Activated CD4-positive, alpha-beta T cell treated with anti-CD3 and anti-CD28 coated beads, Interleukin-2, Interleukin-4, amounts not matched to agents 100 ng/mL and 50 ng/mL, durations not matched to agents 16 hours and 8 hours (primary cell): ENCODE results near the gene POU6F2.
"Not testable (repeated sequence)": the region's sequence is repeated elsewhere in the genome, so short reads cannot be mapped to it uniquely, and the experiment has no call there.

Experiments
- DNase-seq: peaks from one replicate; pipeline ENCODE4 v3.0.0-alpha.2; 2020; ENCODE audit warnings: low spot score

POU6F2 gene

GRCh38 chr7:39355664-39356063 is 378.0 kb downstream of the POU6F2 start:
- DNase-seq, result no peak

- no peak for DNase-seq
These were observed 378.6 kb downstream of the POU6F2 start for GRCh38 chr7:39356172-39356925.

GRCh38 chr7:39357648-39358047 is 379.9 kb downstream of the POU6F2 start:
- DNase-seq, result no peak

GRCh38 chr7:39360038-39360437 is 382.3 kb downstream of the POU6F2 start:
- DNase-seq, result no peak

GRCh38 chr7:39360766-39361165 is 383.1 kb downstream of the POU6F2 start:
- DNase-seq, result no peak

GRCh38 chr7:39365751-39366295 is 388.1 kb downstream of the POU6F2 start:
- no peak for DNase-seq

- DNase-seq, result no peak
These were observed 389.7 kb downstream of the POU6F2 start for GRCh38 chr7:39367451-39367850.

- no peak for DNase-seq
These were observed 390.2 kb downstream of the POU6F2 start for GRCh38 chr7:39367943-39368342.

GRCh38 chr7:39372383-39372782 is 394.7 kb downstream of the POU6F2 start:
- DNase-seq, result no peak

- DNase-seq, result no peak
These were observed 396.8 kb downstream of the POU6F2 start for GRCh38 chr7:39374436-39375040.

- no peak for DNase-seq
These were observed 397.6 kb downstream of the POU6F2 start for GRCh38 chr7:39375047-39375873.

GRCh38 chr7:39375874-39376190 is 398.1 kb downstream of the POU6F2 start:
- no peak for DNase-seq

GRCh38 chr7:39376881-39377280 is 399.2 kb downstream of the POU6F2 start:
- DNase-seq, result not testable (repeated sequence)

- no peak for DNase-seq
These were observed 401.7 kb downstream of the POU6F2 start for GRCh38 chr7:39379416-39379815.

- DNase-seq, result no peak
These were observed 405.4 kb downstream of the POU6F2 start for GRCh38 chr7:39383136-39383535.

GRCh38 chr7:39384386-39384785 is 406.7 kb downstream of the POU6F2 start:
- no peak for DNase-seq

- DNase-seq, result no peak
These were observed 409.0 kb downstream of the POU6F2 start for GRCh38 chr7:39386718-39387117.

- DNase-seq, result no peak
These were observed 414.4 kb downstream of the POU6F2 start for GRCh38 chr7:39392151-39392550.

- no peak for DNase-seq
These were observed 416.5 kb downstream of the POU6F2 start for GRCh38 chr7:39394105-39394680.

GRCh38 chr7:39399458-39399857 is 421.7 kb downstream of the POU6F2 start:
- no peak for DNase-seq

GRCh38 chr7:39399986-39400385 is 422.3 kb downstream of the POU6F2 start:
- DNase-seq, result no peak

GRCh38 chr7:39400836-39401235 is 423.1 kb downstream of the POU6F2 start:
- DNase-seq, result no peak
